ENCODE measurements around the gene DGKQ. TPM values are rescaled to one million over a fixed set of nuclear protein-coding genes. Genes with fewer than 3 reads are reported as not detected.

DGKQ gene
- total RNA-seq, 2 experiments from 2014 or later: 14.3 to 16.7 TPM

DNA sequence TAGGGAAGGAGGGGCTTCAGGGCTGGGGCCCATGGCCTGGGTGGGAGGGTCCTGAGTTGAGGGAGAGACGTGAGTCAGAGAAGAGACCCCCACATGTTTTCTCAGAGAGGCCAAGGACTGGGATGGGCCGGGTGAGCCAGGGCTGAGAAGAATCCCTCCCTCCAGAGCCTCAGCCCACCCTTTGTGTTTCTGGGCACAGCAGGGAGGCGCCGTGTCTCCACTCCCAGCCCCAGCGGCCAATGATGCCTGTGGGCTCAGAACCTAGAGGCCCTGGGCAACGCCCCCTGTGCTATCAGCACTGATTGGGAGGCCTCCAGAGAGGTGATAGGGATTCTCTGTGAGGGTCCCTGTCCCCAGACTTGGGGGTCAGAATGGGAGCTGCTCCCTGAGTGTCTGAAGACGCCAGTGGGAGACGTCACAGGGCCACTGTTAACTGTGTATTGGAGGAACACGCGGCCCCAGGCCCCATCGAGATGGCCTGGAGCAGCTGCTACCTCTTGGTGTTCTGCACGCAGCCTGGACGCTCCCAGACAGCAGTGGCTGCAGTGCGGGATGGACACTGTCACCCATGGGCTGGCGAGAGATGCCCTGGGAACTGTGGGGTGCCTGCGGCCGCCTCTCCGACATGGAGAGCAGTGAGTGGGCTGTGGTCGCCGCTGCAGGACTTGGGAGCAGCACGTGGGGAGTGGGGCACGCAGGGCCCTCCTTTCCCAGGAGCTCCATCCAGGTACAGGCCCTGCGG is 46.5 kb upstream of the DGKQ start:
- no peaks in the 10 kb centered on the region for H3K4me1 Mint-ChIP-seq (ENCODE audit: low read depth)
- POLR2A ChIA-PET: no interaction called here
- CTCF ChIA-PET: no interaction called here
- ATAC-seq (no peak), DNase-seq (no peak)
- intact Hi-C loops (cut with micrococcal nuclease): no loop called here
- no peaks in the 10 kb centered on the region for H3K27me3 Mint-ChIP-seq
- H3K9me3 Mint-ChIP-seq: no peaks in the 10 kb centered on the region
- H3K36me3 Mint-ChIP-seq (ENCODE audit: low read depth): no peaks in the 10 kb centered on the region
- H3K4me3 Mint-ChIP-seq: no peak overlapping the region
- no peak for TF ChIP-seq CTCF (IDR thresholded peaks at IDR 0.05)
- H3K27ac Mint-ChIP-seq: no peak overlapping the region

DNA sequence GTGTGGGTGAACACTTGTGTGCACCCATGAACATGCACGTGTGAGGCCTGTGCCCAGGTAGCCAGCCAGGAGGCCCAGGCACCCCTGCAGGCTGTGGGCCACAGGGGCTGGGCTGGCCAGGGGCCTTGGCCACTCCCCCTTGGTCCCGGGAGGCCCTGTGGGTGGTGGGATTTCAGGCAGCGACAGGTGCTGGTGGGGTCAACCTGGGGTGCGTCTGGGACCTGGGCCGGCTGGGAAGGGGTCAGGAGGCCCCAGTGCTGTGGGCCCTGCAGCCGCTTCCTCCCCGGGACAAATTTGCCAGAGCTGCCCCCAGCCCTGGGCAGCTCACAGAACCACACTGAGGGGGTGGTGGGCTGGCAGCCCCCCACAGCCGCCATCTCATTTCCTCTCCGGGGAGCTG is 46.0 kb upstream of the DGKQ start:
- H3K36me3 Mint-ChIP-seq (ENCODE audit: low read depth): no peaks in the 10 kb centered on the region
- no peaks in the 10 kb centered on the region for H3K27me3 Mint-ChIP-seq
- no peak overlapping the region for H3K4me3 Mint-ChIP-seq
- DNase-seq (no peak), ATAC-seq (no peak)
- intact Hi-C loops (cut with micrococcal nuclease): no loop called here
- H3K9me3 Mint-ChIP-seq: no peaks in the 10 kb centered on the region
- H3K4me1 Mint-ChIP-seq (ENCODE audit: low read depth): no peaks in the 10 kb centered on the region
- TF ChIP-seq CTCF (IDR thresholded peaks at IDR 0.05): no peak
- H3K27ac Mint-ChIP-seq: no peak overlapping the region
- CTCF ChIA-PET: no interaction called here
- POLR2A ChIA-PET: no interaction called here

DNA sequence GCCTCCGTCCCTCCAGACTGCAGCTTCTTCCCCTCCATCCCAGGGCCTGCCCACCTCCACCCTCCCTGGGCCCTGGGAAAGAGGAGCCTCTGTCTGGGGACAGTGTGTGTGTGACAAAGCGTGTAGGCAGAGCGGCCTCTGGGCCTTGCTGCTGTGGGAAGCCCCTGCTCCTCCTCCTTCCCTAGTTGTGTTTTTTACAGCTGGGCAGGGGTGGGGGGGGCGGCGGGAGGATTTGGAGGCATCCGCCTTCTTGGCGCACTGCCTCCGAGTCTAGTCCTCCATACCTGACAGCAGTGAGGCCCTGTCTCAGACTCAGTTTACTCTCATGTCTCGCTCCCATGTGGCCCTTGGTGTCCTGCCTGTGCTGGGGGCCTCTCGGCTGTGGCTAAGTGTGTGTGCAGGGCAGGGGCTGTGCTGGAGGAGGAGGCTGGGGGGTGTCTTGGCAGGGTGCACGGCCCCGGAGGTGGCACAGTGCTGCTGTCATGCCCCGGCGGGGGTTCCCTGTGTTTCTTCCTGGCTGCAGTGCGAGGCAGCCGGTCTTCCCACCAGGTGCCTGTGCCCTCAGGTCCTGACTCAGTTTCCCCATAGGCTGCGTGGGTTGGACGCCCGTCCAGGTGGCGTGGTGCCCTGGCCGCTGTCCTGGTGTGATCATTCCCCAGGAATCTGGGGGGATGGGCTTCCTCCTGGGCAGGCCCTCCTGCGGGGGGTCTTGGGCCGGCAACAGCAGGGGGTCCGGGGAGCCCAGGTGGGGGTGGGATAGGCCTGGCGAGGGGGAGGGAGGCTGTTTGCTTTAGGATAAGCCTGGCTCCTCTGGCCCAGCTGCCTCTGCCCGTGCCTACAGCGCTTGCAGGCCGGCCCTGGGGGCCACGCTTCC is 45.0 kb upstream of the DGKQ start:
- Mint-ChIP-seq H3K9me3 (no peaks in the 10 kb centered on the region), H3K27ac (no peak overlapping the region), H3K4me3 (no peak overlapping the region), H3K36me3 (ENCODE audit: low read depth) (peaks cover 4% of the 10 kb centered on the region), H3K27me3 (no peaks in the 10 kb centered on the region), H3K4me1 (ENCODE audit: low read depth) (no peaks in the 10 kb centered on the region)
- DNase-seq (no peak), ATAC-seq (no peak)
- intact Hi-C loops (cut with micrococcal nuclease): no loop called here
- ChIA-PET POLR2A (no interaction called here), CTCF (no interaction called here)
- no peak for TF ChIP-seq CTCF (IDR thresholded peaks at IDR 0.05)

DNA sequence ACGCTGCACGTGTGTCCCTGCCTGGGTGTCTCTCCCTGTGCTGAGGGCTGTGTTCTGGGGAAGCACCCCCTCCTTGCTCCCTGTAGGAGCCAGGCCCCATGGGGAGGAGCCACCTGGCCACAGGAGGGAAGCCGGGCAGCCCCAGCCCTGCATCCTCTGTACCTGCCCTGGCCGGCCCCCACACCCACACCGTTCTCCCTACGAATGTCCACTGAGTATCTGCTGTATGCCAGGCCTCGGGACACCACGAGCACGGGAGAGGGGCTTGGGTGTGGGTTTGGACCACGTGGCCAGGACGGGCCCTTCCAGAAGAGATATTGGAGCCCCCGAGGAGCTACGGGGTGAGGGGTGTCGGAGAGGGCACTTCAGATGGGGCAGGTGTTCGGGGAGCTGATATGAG is 44.3 kb upstream of the DGKQ start:
- CTCF ChIA-PET: no interaction called here
- no peaks in the 10 kb centered on the region for H3K27me3 Mint-ChIP-seq
- ATAC-seq (no peak), DNase-seq (no peak)
- POLR2A ChIA-PET: no interaction called here
- TF ChIP-seq CTCF (IDR thresholded peaks at IDR 0.05): no peak
- H3K36me3 Mint-ChIP-seq (ENCODE audit: low read depth): peaks cover 4% of the 10 kb centered on the region
- intact Hi-C loops (cut with micrococcal nuclease): no loop called here
- H3K4me3 Mint-ChIP-seq: no peak overlapping the region
- no peaks in the 10 kb centered on the region for H3K4me1 Mint-ChIP-seq (ENCODE audit: low read depth)
- no peaks in the 10 kb centered on the region for H3K9me3 Mint-ChIP-seq
- H3K27ac Mint-ChIP-seq: no peak overlapping the region

DNA sequence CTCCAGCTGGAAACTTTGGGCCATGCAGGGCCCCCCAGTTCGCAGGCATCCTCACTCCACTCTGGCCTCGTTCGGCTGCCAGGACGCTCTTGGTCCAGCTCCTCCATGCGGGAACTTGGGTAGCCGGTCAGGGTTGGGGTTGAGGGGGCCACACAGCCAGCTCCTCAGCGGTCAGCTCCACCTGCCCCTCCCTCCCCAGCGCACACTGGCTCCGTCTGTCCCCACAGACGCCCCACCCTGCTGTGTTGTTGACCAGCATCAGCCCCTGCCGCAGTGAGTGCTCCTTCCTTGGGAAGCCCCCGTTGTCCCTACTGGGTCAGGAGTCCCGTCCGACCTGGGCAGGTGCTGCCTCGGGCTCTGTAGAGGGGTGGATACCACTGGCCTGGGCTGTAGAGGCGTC is 43.8 kb upstream of the DGKQ start:
- DNase-seq (no peak), ATAC-seq (no peak)
- H3K27ac Mint-ChIP-seq: no peak overlapping the region
- no peak overlapping the region for H3K4me3 Mint-ChIP-seq
- H3K27me3 Mint-ChIP-seq: no peaks in the 10 kb centered on the region
- intact Hi-C loops (cut with micrococcal nuclease): no loop called here
- H3K4me1 Mint-ChIP-seq (ENCODE audit: low read depth): no peaks in the 10 kb centered on the region
- POLR2A ChIA-PET: no interaction called here
- peaks cover 4% of the 10 kb centered on the region for H3K36me3 Mint-ChIP-seq (ENCODE audit: low read depth)
- CTCF ChIA-PET: no interaction called here
- TF ChIP-seq CTCF (IDR thresholded peaks at IDR 0.05): no peak
- no peaks in the 10 kb centered on the region for H3K9me3 Mint-ChIP-seq
